HepG2 (cell line): ENCODE measurements around the gene SDC1. TPM values are rescaled to one million over a fixed set of nuclear protein-coding genes. Genes with fewer than 3 reads are reported as not detected.

ENCODE experiments used
- AHDC1 ChIP-seq: sonication (generic); formaldehyde crosslinking; IDR thresholded peaks from 2 replicates; pipeline ENCODE4 v1.5.1; 2020; ENCODE audit warnings: mild to moderate bottlenecking, missing genetic modification reagents, borderline replicate concordance
- EP300 ChIP-seq, 3 experiments: sonication (generic) in 1 of 3; formaldehyde crosslinking in 1 of 3; IDR thresholded peaks; 2 replicates each; pipeline versions ENCODE4 v1.5.1 to v1.6.1; 2011 to 2020; ENCODE audit warnings: low read depth in 2 of 3, low read length in 2 of 3, borderline replicate concordance in 1 of 3, improper control_type of control experiment in 1 of 3, mild to moderate bottlenecking in 1 of 3, missing genetic modification reagents in 1 of 3, moderate library complexity in 1 of 3
- GATAD2A ChIP-seq: IDR thresholded peaks from 2 replicates; pipeline ENCODE4 v1.6.1; 2016
- HHEX ChIP-seq: IDR thresholded peaks from 2 replicates; pipeline ENCODE4 v1.6.1; 2016; ENCODE audit warnings: control low read depth
- KDM6A ChIP-seq: IDR thresholded peaks from 2 replicates; pipeline ENCODE4 v1.6.1; 2016; ENCODE audit warnings: low read depth
- KIAA2018 ChIP-seq: sonication (generic); formaldehyde crosslinking; IDR thresholded peaks from 2 replicates; pipeline ENCODE4 v1.5.0; 2020; ENCODE audit warnings: mild to moderate bottlenecking, missing genetic modification reagents, borderline replicate concordance
- KLF15 ChIP-seq: sonication (generic); formaldehyde crosslinking; IDR thresholded peaks from 2 replicates; pipeline ENCODE4 v1.8.1; 2023; ENCODE audit warnings: borderline replicate concordance, mild to moderate bottlenecking, inconsistent platforms, missing genetic modification reagents, mixed read lengths
- NFYC ChIP-seq: IDR thresholded peaks from 2 replicates; pipeline ENCODE4 v1.6.1; 2016; ENCODE audit warnings: missing genetic modification reagents, missing compliant biosample characterization
- RFX5 ChIP-seq: IDR thresholded peaks from 2 replicates; pipeline ENCODE4 v1.6.1; 2011; ENCODE audit warnings: low read depth, low read length, improper control_type of control experiment
- SMYD3 ChIP-seq: sonication (generic); formaldehyde crosslinking; IDR thresholded peaks from 2 replicates; pipeline ENCODE4 v1.8.1; 2023; ENCODE audit warnings: mild to moderate bottlenecking, missing genetic modification reagents
- TBX2 ChIP-seq: sonication (generic); formaldehyde crosslinking; IDR thresholded peaks from 2 replicates; pipeline ENCODE4 v1.5.0; 2020; ENCODE audit warnings: missing genetic modification reagents, mild to moderate bottlenecking, borderline replicate concordance
- ZNF121 ChIP-seq: sonication (generic); formaldehyde crosslinking; IDR thresholded peaks from 2 replicates; pipeline ENCODE4 v1.5.0; 2020; ENCODE audit warnings: mild to moderate bottlenecking, missing genetic modification reagents
- ZNF136 ChIP-seq: sonication (generic); formaldehyde crosslinking; IDR thresholded peaks from 2 replicates; pipeline ENCODE4 v1.8.1; 2022; ENCODE audit warnings: low read depth, mild to moderate bottlenecking, moderate library complexity, missing genetic modification reagents
- ZNF543 ChIP-seq: sonication (generic); formaldehyde crosslinking; IDR thresholded peaks from 2 replicates; pipeline ENCODE4 v1.4.0; 2020; ENCODE audit warnings: mild to moderate bottlenecking, missing genetic modification reagents
- ZNF564 ChIP-seq: sonication (generic); formaldehyde crosslinking; IDR thresholded peaks from 2 replicates; pipeline ENCODE4 v1.8.1; 2023; ENCODE audit warnings: mild to moderate bottlenecking, missing genetic modification reagents
- polyA plus RNA-seq, 8 experiments: library from polyadenylated mRNA; depleted of rRNA in 3 of 8; stranded (reverse) in 7 of 8; unstranded in 1 of 8; fragments of >200 nt; fragmentation: Illumina TruSeq in 4 of 8; extraction: Trizol in 4 of 8; gene quantifications; 2 replicates each; pipeline versions ENCODE4 v1.2.1 to v1.2.3, GENCODE V29; 2011 to 2016; ENCODE audit warnings: low read depth in 4 of 8, missing spikeins in 1 of 8, mixed read lengths in 1 of 8; ENCODE audit not compliant: insufficient read depth in 1 of 8
- total RNA-seq, 5 experiments: library from RNA; depleted of rRNA; stranded (reverse); fragments of >200 nt; fragmentation: Illumina TruSeq; extraction: Trizol; gene quantifications; 2 replicates each; pipeline ENCODE4 v1.2.3, GENCODE V29; 2016; ENCODE audit warnings: low read depth in 1 of 5

The SDC1 gene
- total and polyA plus RNA-seq, 2 of the 13 experiments (the other 11 are each of a cell fraction or from before 2014, with no cell fraction given) = 108 to 119 TPM

GRCh38 chr2:20215183-20216040 lies 9.5 kb downstream of the SDC1 start (continued):
- TF ChIP-seq KLF15 (CRISPR knock-in tag) (no peak), GATAD2A (CRISPR knock-in tag) (peak; percentile 99), KIAA2018 (CRISPR knock-in tag) (no peak), KDM6A (CRISPR knock-in tag) (peak; percentile 98), TBX2 (peak; percentile 88), NFYC (0 out of 2 replicates have a peak, but pooled peaks have one; percentile 42), RFX5 (no peak), ZNF543 (CRISPR knock-in tag) (peak; percentile 68; the same call in 1 of the 2 replicates), HHEX (no peak), SMYD3 (CRISPR knock-in tag) (peak; percentile 41; the same call in 1 of the 2 replicates), EP300 (IDR thresholded peaks at IDR 0.05; ENCODE audit: low read depth in 2 of 2, low read length in 2 of 2) (peak; percentile 50 to 85; a peak in 3 of 4 replicates), EP300 (CRISPR knock-in tag; IDR thresholded peaks at IDR 0.05; ENCODE audit: borderline replicate concordance) (peak; percentile 88), ZNF136 (CRISPR knock-in tag) (peak; percentile 77; the same call in 1 of the 2 replicates), ZNF121 (peak; percentile 86), ZNF564 (CRISPR knock-in tag) (no peak), AHDC1 (CRISPR knock-in tag) (peak; percentile 91; the same call in 1 of the 2 replicates)
